Colonic mucosa (tissue), 4 donors: ENCODE data around the gene C5orf46. TPM values are rescaled to one million over a fixed set of nuclear protein-coding genes. Genes with fewer than 3 reads are reported as not detected.

ENCODE experiments used
- DNase-seq: peaks from one replicate; pipeline ENCODE4 v3.0.0-alpha.2; 2020
- H3K27ac ChIP-seq: fragments of 200-600 bp; one replicate; pipeline ENCODE4 v1.8.0; 2021
- H3K27me3 ChIP-seq: fragments of 200-600 bp; one replicate; pipeline ENCODE4 v1.8.0; 2021
- H3K36me3 ChIP-seq: fragments of 200-600 bp; one replicate; pipeline ENCODE4 v1.8.0; 2021
- H3K4me1 ChIP-seq: fragments of 200-600 bp; one replicate; pipeline ENCODE4 v1.8.0; 2021; ENCODE audit warnings: mild to moderate bottlenecking
- H3K4me3 ChIP-seq: fragments of 200-600 bp; one replicate; pipeline ENCODE4 v1.8.0; 2021
- H3K9ac ChIP-seq, 2 donors: one replicate each; pipeline ENCODE4 v1.7.0; 2013; ENCODE audit warnings: control low read depth in 2 of 2, low read depth in 2 of 2, low read length in 2 of 2
- H3K9me3 ChIP-seq: fragments of 200-600 bp; one replicate; pipeline ENCODE4 v1.8.0; 2021
- CTCF ChIP-seq: fragments of 200-600 bp; IDR thresholded peaks from one replicate; pipeline ENCODE4 v1.8.0; 2022; ENCODE audit warnings: antibody characterized with exemption, mild to moderate bottlenecking
- intact Hi-C: fragments of 100-400 bp; cut with DNase I; formaldehyde crosslinking; loops from one replicate; pipeline ENCODE4 v1.14.1; 2022
- total RNA-seq, 2 donors: library from RNA; stranded (reverse); fragmentation: NEBNext Ultra II Directional in 1 of 2; extraction: Animal tissue kit (Norgen Biotek cat#: 25700) in 1 of 2; gene quantifications; one replicate each; pipeline ENCODE4 v1.2.1, GENCODE V29; 2021
- donor health status: healthy.
- donor health status: DM: no; HTN: no; CAD: no.
- donor health status: DM: no; HTN: no; CAD: no.

Gene C5orf46
- total RNA-seq, 2 donors from 2014 or later: not detected

- no peak for DNase-seq
- no peak overlapping the region for H3K27ac ChIP-seq
- no peaks in the 10 kb centered on the region for H3K4me1 ChIP-seq
- H3K9ac ChIP-seq: no peak overlapping the region
- no peak overlapping the region for H3K4me3 ChIP-seq
- no peaks in the 10 kb centered on the region for H3K9me3 ChIP-seq
- no peaks in the 10 kb centered on the region for H3K36me3 ChIP-seq
- no peaks in the 10 kb centered on the region for H3K27me3 ChIP-seq
- TF ChIP-seq CTCF: no peak
- intact Hi-C loops: no loop called here
Observed at GRCh38 chr5:147863454-147864158, 42.7 kb downstream of the C5orf46 start.

DNA sequence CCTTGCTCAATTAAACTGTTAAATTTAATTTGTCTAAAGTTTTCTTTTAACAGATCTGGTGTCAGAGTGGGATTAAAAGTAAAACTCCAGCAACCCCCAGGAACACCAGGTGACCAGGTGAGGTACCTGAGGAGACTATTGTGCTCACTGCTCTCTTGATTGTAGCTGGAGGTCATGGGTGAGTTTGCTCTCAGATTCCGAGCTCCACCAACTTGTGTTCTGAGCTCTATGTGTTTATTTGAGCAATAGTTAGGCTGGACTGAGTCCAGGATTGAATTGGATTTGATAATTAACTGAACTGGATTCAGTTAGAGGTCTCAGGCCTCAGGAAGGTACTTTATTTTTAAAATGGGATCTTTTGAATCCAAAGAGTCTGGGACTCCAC is 45.7 kb downstream of the C5orf46 start:
- H3K36me3 ChIP-seq: no peaks in the 10 kb centered on the region
- no peaks in the 10 kb centered on the region for H3K4me1 ChIP-seq
- H3K9me3 ChIP-seq: no peaks in the 10 kb centered on the region
- no peaks in the 10 kb centered on the region for H3K27me3 ChIP-seq
- H3K27ac ChIP-seq: no peak overlapping the region
- no peak overlapping the region for H3K9ac ChIP-seq
- intact Hi-C loops: no loop called here
- H3K4me3 ChIP-seq: no peak overlapping the region
- DNase-seq: peak; percentile 44
- TF ChIP-seq CTCF: no peak

GRCh38 chr5:147859962-147860640 is 46.2 kb downstream of the C5orf46 start:
- no peak overlapping the region for H3K9ac ChIP-seq
- H3K27me3 ChIP-seq: no peaks in the 10 kb centered on the region
- no peaks in the 10 kb centered on the region for H3K9me3 ChIP-seq
- TF ChIP-seq CTCF: no peak
- H3K36me3 ChIP-seq: no peaks in the 10 kb centered on the region
- DNase-seq: no peak
- H3K4me3 ChIP-seq: no peak overlapping the region
- intact Hi-C loops: no loop called here
- no peak overlapping the region for H3K27ac ChIP-seq
- H3K4me1 ChIP-seq: no peaks in the 10 kb centered on the region

GRCh38 chr5:147858565-147858964 is 47.8 kb downstream of the C5orf46 start:
- no peaks in the 10 kb centered on the region for H3K36me3 ChIP-seq
- H3K27me3 ChIP-seq: no peaks in the 10 kb centered on the region
- H3K27ac ChIP-seq: no peak overlapping the region
- H3K9me3 ChIP-seq: no peaks in the 10 kb centered on the region
- no peak overlapping the region for H3K4me3 ChIP-seq
- intact Hi-C loops: no loop called here
- TF ChIP-seq CTCF: no peak
- H3K4me1 ChIP-seq: no peaks in the 10 kb centered on the region
- no peak for DNase-seq
- no peak overlapping the region for H3K9ac ChIP-seq

- Histone ChIP-seq H3K36me3 (no peaks in the 10 kb centered on the region), H3K9me3 (no peaks in the 10 kb centered on the region), H3K27me3 (no peaks in the 10 kb centered on the region), H3K27ac (no peak overlapping the region), H3K4me1 (no peaks in the 10 kb centered on the region), H3K4me3 (no peak overlapping the region), H3K9ac (no peak overlapping the region)
- peak; percentile 78 for DNase-seq
- peak; percentile 75 for TF ChIP-seq CTCF
- intact Hi-C loops: no loop called here
Observed at GRCh38 chr5:147857302-147858129, 48.8 kb downstream of the C5orf46 start.
